HL-60 (cell line): ENCODE data around the gene WLS.

Source experiments
- DNase-seq, 2 experiments: peaks; one replicate each; pipeline ENCODE4 v3.0.0-alpha.2; 2010 to 2020; ENCODE audit warnings: low read depth in 1 of 2, low spot score in 1 of 2
- H3K27ac ChIP-seq: fragments of 250-450 bp; sonication (Bioruptor Pico); replicated peaks from 2 replicates; pipeline ENCODE4 v1.5.1; 2020; ENCODE audit warnings: mild to moderate bottlenecking, moderate library complexity
- H3K27me3 ChIP-seq: fragments of 250-450 bp; sonication (Bioruptor Pico); 2 replicates; pipeline ENCODE4 v1.5.1; 2021; ENCODE audit warnings: mild to moderate bottlenecking, moderate library complexity; ENCODE audit not compliant: insufficient read depth, poor library complexity, severe bottlenecking
- H3K4me3 ChIP-seq: replicated peaks from 2 replicates; pipeline ENCODE4 v1.5.1; 2011; ENCODE audit warnings: mild to moderate bottlenecking, control low read depth, low read length; ENCODE audit not compliant: insufficient read depth
- GABPA ChIP-seq: IDR thresholded peaks from 2 replicates; pipeline ENCODE4 v1.6.1; 2012; ENCODE audit warnings: low read depth
- POLR2AphosphoS5 ChIP-seq: IDR thresholded peaks from 2 replicates; pipeline ENCODE4 v1.6.1; 2012; ENCODE audit warnings: low read depth
- REST ChIP-seq: IDR thresholded peaks from 2 replicates; pipeline ENCODE4 v1.6.1; 2012; ENCODE audit warnings: low read depth; ENCODE audit not compliant: insufficient replicate concordance
- SPI1 ChIP-seq: IDR thresholded peaks from 2 replicates; pipeline ENCODE4 v1.6.1; 2012; ENCODE audit warnings: low read depth, mild to moderate bottlenecking, borderline replicate concordance
- TF ChIP-seq, protein P1 (sequence below): IDR thresholded peaks from one replicate; pipeline ENCODE4 v1.5.1; 2011; ENCODE audit warnings: low read length, control low read depth, inconsistent platforms; ENCODE audit not compliant: insufficient read depth

WLS gene

GRCh38 chr1:68132426-68133130, 99.7 kb downstream of the WLS start:
- Histone ChIP-seq H3K4me3 (no peak overlapping the region), H3K27me3 (no peaks in the 10 kb centered on the region), H3K27ac (no peak overlapping the region)
- DNase-seq = no peak
- TF ChIP-seq REST (no peak), POLR2AphosphoS5 (no peak), GABPA (no peak), SPI1 (no peak)
- TF ChIP-seq, protein P1, sequence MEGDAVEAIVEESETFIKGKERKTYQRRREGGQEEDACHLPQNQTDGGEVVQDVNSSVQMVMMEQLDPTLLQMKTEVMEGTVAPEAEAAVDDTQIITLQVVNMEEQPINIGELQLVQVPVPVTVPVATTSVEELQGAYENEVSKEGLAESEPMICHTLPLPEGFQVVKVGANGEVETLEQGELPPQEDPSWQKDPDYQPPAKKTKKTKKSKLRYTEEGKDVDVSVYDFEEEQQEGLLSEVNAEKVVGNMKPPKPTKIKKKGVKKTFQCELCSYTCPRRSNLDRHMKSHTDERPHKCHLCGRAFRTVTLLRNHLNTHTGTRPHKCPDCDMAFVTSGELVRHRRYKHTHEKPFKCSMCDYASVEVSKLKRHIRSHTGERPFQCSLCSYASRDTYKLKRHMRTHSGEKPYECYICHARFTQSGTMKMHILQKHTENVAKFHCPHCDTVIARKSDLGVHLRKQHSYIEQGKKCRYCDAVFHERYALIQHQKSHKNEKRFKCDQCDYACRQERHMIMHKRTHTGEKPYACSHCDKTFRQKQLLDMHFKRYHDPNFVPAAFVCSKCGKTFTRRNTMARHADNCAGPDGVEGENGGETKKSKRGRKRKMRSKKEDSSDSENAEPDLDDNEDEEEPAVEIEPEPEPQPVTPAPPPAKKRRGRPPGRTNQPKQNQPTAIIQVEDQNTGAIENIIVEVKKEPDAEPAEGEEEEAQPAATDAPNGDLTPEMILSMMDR = no peak

GRCh38 chr1:68131261-68131660, 101.1 kb downstream of the WLS start:
- H3K27me3 ChIP-seq = no peaks in the 10 kb centered on the region
- no peak for DNase-seq
- no peak overlapping the region for H3K27ac ChIP-seq
- TF ChIP-seq POLR2AphosphoS5 = no peak
- no peak for TF ChIP-seq GABPA
- TF ChIP-seq, protein P1 = no peak
- no peak for TF ChIP-seq REST
- TF ChIP-seq SPI1 = no peak
- H3K4me3 ChIP-seq = no peak overlapping the region

- H3K27ac ChIP-seq = no peak overlapping the region
- no peak overlapping the region for H3K4me3 ChIP-seq
- no peak for TF ChIP-seq SPI1
- no peak for TF ChIP-seq POLR2AphosphoS5
- no peak for TF ChIP-seq REST
- TF ChIP-seq, protein P1 = no peak
- TF ChIP-seq GABPA = no peak
- no peak for DNase-seq
- no peaks in the 10 kb centered on the region for H3K27me3 ChIP-seq
Measured at GRCh38 chr1:68129536-68130250, 102.6 kb downstream of the WLS start.
